OCI-LY1 (cell line): Measurements from ENCODE around the gene HOXA10.

Source experiments
- H2AFZ ChIP-seq: fragments of 200-600 bp; sonication (generic), shearing (Covaris generic); 2 replicates; pipeline ENCODE4 v1.6.0; 2014; ENCODE audit warnings: antibody characterized with exemption, mild to moderate bottlenecking, low read length
- H3F3A ChIP-seq: fragments of 200-600 bp; sonication (generic), shearing (Covaris generic); 2 replicates; pipeline ENCODE4 v1.6.0; 2014; ENCODE audit warnings: mild to moderate bottlenecking, antibody characterized with exemption, low read length, moderate library complexity; ENCODE audit not compliant: insufficient read depth
- H3K27ac ChIP-seq: fragments of 200-600 bp; sonication (generic); 2 replicates; pipeline ENCODE4 v1.5.1; 2014; ENCODE audit warnings: low read length, mixed run types, mild to moderate bottlenecking, low read depth; ENCODE audit not compliant: poor library complexity, severe bottlenecking
- H3K27me3 ChIP-seq: fragments of 200-600 bp; sonication (generic); 2 replicates; pipeline ENCODE4 v1.6.0; 2014; ENCODE audit warnings: antibody characterized with exemption, mild to moderate bottlenecking, low read length, moderate library complexity; ENCODE audit not compliant: insufficient read depth
- H3K36me3 ChIP-seq: fragments of 200-600 bp; sonication (generic); 2 replicates; pipeline ENCODE4 v1.6.1; 2014; ENCODE audit warnings: mild to moderate bottlenecking, antibody characterized with exemption, low read length, moderate library complexity, mixed read lengths; ENCODE audit not compliant: insufficient read depth
- H3K4me1 ChIP-seq: fragments of 200-600 bp; sonication (generic); 2 replicates; pipeline ENCODE4 v1.5.1; 2014; ENCODE audit warnings: mild to moderate bottlenecking, low read length, moderate library complexity; ENCODE audit not compliant: insufficient read depth, severe bottlenecking
- H3K4me2 ChIP-seq: fragments of 200-600 bp; sonication (generic), shearing (Covaris generic); 2 replicates; pipeline ENCODE4 v1.6.1; 2014; ENCODE audit warnings: low read length
- H3K4me3 ChIP-seq: fragments of 200-600 bp; sonication (generic); 2 replicates; pipeline ENCODE4 v1.5.1; 2014; ENCODE audit warnings: low read length, low read depth, mild to moderate bottlenecking, mixed read lengths; ENCODE audit not compliant: poor library complexity, severe bottlenecking
- H3K79me2 ChIP-seq: fragments of 200-600 bp; shearing (Covaris generic); 2 replicates; pipeline ENCODE4 v1.6.1; 2016; ENCODE audit warnings: mixed run types, low read length, mixed read lengths; ENCODE audit not compliant: insufficient read depth
- H3K9ac ChIP-seq: fragments of 200-600 bp; sonication (generic), shearing (Covaris generic); 2 replicates; pipeline ENCODE4 v1.6.1; 2014; ENCODE audit warnings: mild to moderate bottlenecking, low read length, mixed read lengths
- H3K9me2 ChIP-seq: fragments of 200-600 bp; sonication (generic), shearing (Covaris generic); 2 replicates; pipeline ENCODE4 v1.6.1; 2014; ENCODE audit warnings: low read depth, mild to moderate bottlenecking, low read length, mixed read lengths
- H3K9me3 ChIP-seq: fragments of 200-600 bp; shearing (Covaris generic); 2 replicates; pipeline ENCODE4 v1.6.1; 2014; ENCODE audit warnings: low read length, mixed read lengths
- H4K20me1 ChIP-seq: fragments of 200-600 bp; sonication (generic), shearing (Covaris generic); 2 replicates; pipeline ENCODE4 v1.6.0; 2016; ENCODE audit warnings: mild to moderate bottlenecking, low read length; ENCODE audit not compliant: insufficient read depth
- EZH2 ChIP-seq: fragments of 200-600 bp; sonication (generic), shearing (Covaris generic); IDR thresholded peaks from 2 replicates; pipeline ENCODE4 v1.8.0; 2017; ENCODE audit warnings: borderline replicate concordance, mixed run types, mild to moderate bottlenecking, antibody characterized with exemption, low read length, moderate library complexity, mixed read lengths
- TF ChIP-seq, protein P1 (sequence below): fragments of 200-600 bp; sonication (generic), shearing (Covaris generic); IDR thresholded peaks from 2 replicates; pipeline ENCODE4 v1.5.1; 2017; ENCODE audit warnings: mild to moderate bottlenecking, antibody characterized with exemption, low read length, moderate library complexity, mixed read lengths

Gene HOXA10

DNA sequence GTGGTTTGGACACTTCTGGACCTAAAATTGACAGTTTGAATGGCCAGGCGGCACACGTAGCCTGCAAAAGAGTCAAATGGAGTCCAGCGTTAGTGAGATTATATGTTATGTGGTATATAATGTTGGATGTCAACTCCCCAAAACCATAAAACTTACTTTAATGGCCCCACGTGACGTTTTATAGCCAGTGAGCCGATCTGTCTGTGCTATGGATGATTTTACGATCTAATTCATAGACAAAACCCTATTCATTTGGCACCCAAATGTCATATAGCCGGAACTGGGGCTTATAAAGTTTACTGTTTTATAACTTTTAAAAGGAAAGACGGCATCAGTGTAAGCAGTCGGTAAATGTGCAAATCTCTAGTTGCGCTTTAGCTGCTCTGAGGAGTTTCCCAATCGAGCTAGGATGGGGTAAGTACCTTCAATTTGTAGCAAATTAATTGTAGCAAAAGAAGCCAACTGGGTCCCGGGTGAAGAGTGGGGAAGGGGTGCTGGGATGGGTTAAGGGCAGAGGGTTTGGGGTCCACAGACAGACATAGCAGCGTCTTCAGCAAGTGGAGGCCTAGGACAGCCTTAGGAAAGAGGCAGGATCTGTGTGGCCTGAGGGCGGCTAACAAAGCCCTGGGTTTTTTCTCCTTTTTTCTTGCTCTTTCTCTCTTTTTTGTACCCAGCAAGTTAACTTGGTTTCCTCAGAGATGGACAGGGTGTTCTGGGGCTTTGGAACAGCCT is 33.8 kb downstream of the HOXA10 start:
- Histone ChIP-seq H3F3A (no peaks in the 10 kb centered on the region), H3K9me3 (no peaks in the 10 kb centered on the region), H3K36me3 (no peaks in the 10 kb centered on the region), H3K4me1 (peaks cover 20% of the 10 kb centered on the region), H2AFZ (no peak overlapping the region), H3K9me2 (no peaks in the 10 kb centered on the region), H3K79me2 (no peaks in the 10 kb centered on the region), H3K27me3 (no peaks in the 10 kb centered on the region; the same call in 1 of the 2 replicates), H3K27ac (no peak overlapping the region), H3K4me2 (no peak overlapping the region), H3K4me3 (no peak overlapping the region), H4K20me1 (no peaks in the 10 kb centered on the region), H3K9ac (no peak overlapping the region)
- no peak for TF ChIP-seq EZH2
- TF ChIP-seq, protein P1, sequence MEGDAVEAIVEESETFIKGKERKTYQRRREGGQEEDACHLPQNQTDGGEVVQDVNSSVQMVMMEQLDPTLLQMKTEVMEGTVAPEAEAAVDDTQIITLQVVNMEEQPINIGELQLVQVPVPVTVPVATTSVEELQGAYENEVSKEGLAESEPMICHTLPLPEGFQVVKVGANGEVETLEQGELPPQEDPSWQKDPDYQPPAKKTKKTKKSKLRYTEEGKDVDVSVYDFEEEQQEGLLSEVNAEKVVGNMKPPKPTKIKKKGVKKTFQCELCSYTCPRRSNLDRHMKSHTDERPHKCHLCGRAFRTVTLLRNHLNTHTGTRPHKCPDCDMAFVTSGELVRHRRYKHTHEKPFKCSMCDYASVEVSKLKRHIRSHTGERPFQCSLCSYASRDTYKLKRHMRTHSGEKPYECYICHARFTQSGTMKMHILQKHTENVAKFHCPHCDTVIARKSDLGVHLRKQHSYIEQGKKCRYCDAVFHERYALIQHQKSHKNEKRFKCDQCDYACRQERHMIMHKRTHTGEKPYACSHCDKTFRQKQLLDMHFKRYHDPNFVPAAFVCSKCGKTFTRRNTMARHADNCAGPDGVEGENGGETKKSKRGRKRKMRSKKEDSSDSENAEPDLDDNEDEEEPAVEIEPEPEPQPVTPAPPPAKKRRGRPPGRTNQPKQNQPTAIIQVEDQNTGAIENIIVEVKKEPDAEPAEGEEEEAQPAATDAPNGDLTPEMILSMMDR: no peak

DNA sequence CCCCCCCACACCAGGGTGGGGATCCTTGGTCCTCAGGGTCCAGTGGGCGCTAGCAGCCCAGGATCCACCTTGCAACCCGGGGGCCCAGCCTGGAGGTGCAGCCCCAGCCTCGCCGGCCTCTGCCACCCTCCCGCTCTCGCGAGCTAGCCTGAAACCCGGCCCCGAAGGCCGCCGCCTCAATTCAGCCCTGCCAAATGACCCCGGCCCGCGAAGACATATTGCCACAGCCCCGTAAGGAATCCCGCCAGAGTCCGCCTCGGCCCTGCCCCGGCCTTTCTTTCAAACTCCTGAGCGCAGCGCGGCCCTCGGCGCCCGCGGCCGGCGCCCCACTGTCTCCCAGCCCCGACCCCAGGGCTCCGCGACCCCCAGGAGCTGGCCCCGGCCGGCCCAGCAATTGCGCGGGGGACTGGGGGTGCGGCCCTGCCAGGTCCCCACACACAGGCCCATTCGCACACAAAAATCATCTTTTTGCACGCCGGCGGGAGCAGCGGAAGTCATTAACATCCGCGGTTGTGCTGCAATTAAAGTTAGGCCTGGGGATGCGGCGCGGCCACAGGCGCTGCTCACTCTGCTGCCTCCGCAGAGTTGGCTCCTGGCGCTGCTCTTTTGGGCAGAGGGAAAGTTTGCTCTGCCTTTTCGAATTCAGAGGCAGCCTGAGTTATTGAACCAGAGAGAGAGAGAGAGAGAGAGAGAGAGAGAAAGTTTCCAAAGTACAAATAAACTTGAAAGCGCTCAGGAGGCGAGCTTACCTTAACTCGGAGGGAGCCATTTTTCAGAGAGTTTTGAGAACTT is 34.6 kb downstream of the HOXA10 start:
- H3K36me3 ChIP-seq: no peaks in the 10 kb centered on the region
- no peaks in the 10 kb centered on the region for H3K79me2 ChIP-seq
- no peak overlapping the region for H3K9ac ChIP-seq
- TF ChIP-seq, protein P1: no peak
- TF ChIP-seq EZH2: no peak
- no peaks in the 10 kb centered on the region for H3K27me3 ChIP-seq
- H3K9me3 ChIP-seq: no peaks in the 10 kb centered on the region
- no peak overlapping the region for H3K4me2 ChIP-seq
- no peak overlapping the region for H2AFZ ChIP-seq
- H3K9me2 ChIP-seq: no peaks in the 10 kb centered on the region
- H3F3A ChIP-seq: no peaks in the 10 kb centered on the region
- H4K20me1 ChIP-seq: no peaks in the 10 kb centered on the region
- H3K4me1 ChIP-seq: peaks cover 17% of the 10 kb centered on the region
- H3K27ac ChIP-seq: no peak overlapping the region
- no peak overlapping the region for H3K4me3 ChIP-seq

DNA sequence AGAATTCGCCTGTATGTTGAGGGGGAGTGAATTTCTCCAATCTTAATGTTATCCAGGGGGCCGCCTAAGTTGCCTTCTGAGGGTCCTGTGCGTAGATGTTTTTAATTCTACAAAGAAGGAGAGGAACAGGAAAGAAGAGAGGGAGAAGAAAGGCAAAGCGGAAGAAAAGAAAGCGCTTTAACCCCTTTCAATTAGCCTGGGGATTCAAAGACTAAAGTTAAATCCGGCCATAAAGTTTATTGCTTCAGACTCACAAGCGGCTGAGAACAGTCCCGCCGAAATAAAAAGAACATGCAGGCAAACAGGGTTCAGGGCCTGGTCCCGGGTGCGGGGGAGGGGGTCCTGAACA is 35.2 kb downstream of the HOXA10 start:
- no peak overlapping the region for H3K9ac ChIP-seq
- peaks cover 11% of the 10 kb centered on the region for H3K4me1 ChIP-seq
- no peaks in the 10 kb centered on the region for H3K36me3 ChIP-seq
- H3K79me2 ChIP-seq: no peaks in the 10 kb centered on the region
- H3K9me2 ChIP-seq: no peaks in the 10 kb centered on the region
- H3F3A ChIP-seq: no peaks in the 10 kb centered on the region
- TF ChIP-seq EZH2: no peak
- TF ChIP-seq, protein P1: no peak
- H2AFZ ChIP-seq: no peak overlapping the region
- no peaks in the 10 kb centered on the region for H3K9me3 ChIP-seq
- no peaks in the 10 kb centered on the region for H3K27me3 ChIP-seq
- H4K20me1 ChIP-seq: no peaks in the 10 kb centered on the region
- H3K4me2 ChIP-seq: no peak overlapping the region
- H3K27ac ChIP-seq: no peak overlapping the region
- no peak overlapping the region for H3K4me3 ChIP-seq
